ENCODE data around the gene DIS3L2.
A peak's percentile ranks its signal among the peaks of the same experiment; 100 is the strongest.
"Not testable (repeated sequence)": the region's sequence is repeated elsewhere in the genome, so short reads cannot be mapped to it uniquely, and the experiment has no call there.

DIS3L2 gene

DNA sequence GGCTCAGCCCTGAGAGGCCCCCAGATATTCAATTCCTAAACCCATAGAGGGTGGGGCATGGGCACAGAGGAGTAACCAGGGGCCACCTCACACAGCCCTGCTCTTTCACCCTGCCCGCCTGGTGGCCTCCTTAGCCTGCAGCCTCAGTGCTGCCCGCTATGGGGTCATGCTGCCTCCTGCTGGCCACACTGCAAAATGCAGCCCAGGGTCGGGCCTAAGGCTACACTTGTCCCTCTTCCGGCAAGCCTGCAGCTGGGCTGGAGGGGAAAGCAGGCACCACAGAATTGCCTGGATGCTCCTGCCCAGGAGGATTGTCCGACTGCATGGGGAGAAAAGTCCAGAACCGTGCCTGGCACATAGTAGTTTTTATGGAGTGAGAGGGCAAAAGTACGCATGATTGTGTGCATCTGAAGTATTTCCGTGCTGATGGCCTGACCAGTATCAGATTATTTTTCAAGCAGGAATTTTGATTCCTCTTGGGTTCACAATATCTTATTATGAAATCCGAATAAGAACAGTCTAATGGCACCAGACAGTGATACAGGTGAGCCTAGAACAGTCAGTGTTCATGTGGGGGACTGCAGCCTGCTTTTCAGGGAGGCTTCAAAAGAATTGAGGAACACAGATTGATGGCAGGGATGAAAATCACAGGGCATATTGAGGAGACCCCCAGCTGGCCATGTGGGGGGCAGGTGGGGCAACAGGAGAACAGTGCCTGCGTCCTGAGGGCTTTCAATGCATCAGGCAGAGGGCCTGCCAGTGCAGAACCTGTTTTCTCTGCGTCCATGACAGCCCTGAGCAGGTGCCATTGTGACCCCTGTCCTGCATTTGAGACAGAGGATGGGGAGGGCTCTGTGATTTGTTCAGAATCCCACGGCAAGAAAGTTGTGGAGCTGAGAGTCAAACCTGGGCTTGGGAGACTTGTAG is 365.9 kb downstream of the DIS3L2 start:
- ATAC-seq: peak; percentile 84 to 89

DNA sequence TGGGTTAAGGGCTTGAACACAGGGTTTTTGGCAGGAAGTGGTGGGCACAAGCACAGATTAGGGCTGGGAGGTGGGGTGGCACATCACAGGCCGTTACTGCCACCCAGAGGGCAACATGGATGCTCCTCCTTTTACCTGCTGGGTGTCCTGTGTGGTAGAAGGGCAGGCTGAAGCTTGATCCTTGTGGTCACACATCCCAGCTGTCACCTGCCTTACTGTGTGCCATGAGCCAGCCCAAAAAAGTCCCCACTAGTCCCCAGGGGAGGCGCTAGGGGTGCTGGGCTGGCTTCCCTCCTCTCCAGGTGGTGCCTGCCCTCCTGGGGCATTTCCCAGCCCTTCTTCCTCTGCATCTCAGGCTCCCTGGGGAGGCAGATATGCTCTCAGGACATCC is 366.5 kb downstream of the DIS3L2 start:
- no peak for ATAC-seq

GRCh38 chr2:232328516-232329460 is 367.3 kb downstream of the DIS3L2 start:
- ATAC-seq: no peak

DNA sequence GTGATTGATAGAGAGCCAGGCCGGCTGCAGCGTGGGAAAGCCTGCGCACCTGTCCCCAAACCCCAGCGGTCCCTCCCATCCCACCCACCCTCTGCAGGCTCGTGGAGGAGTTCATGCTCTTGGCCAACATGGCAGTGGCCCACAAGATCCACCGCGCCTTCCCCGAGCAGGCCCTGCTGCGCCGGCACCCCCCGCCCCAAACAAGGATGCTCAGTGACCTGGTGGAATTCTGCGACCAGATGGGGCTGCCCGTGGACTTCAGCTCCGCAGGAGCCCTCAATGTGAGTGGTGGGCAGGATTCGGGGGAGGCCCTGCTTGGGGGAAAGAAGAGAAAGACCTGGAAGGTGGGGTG is 368.2 kb downstream of the DIS3L2 start:
- ATAC-seq: no peak

- ATAC-seq: no peak
Measured at GRCh38 chr2:232330068-232330999, 368.8 kb downstream of the DIS3L2 start.

- ATAC-seq: not testable (repeated sequence)
Measured at GRCh38 chr2:232331061-232331460, 369.5 kb downstream of the DIS3L2 start.

DNA sequence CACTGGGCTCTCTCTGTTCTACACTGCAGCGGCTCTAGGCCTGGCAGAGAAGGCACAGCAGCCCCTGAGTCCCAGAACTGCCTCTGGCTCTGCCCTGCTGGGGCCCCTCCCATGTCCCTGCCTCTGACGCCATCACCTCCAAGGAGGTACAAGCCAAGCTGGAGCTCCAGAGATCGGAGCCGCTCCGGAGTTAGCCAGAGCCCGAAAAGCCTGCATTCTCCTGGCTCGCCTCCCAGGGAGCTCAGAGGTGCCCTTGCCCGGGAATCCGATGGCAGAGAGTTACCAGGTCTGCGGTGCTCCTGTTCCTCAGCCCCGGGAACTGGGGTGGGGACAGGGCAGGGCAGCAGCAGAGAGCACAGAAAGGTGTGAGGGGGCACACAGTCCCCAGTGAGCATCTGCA is 370.1 kb downstream of the DIS3L2 start:
- not testable (repeated sequence) for ATAC-seq

GRCh38 chr2:232332244-232332939 is 370.9 kb downstream of the DIS3L2 start:
- not testable (repeated sequence) for ATAC-seq

GRCh38 chr2:232332940-232333259 is 371.4 kb downstream of the DIS3L2 start:
- no peak for ATAC-seq

DNA sequence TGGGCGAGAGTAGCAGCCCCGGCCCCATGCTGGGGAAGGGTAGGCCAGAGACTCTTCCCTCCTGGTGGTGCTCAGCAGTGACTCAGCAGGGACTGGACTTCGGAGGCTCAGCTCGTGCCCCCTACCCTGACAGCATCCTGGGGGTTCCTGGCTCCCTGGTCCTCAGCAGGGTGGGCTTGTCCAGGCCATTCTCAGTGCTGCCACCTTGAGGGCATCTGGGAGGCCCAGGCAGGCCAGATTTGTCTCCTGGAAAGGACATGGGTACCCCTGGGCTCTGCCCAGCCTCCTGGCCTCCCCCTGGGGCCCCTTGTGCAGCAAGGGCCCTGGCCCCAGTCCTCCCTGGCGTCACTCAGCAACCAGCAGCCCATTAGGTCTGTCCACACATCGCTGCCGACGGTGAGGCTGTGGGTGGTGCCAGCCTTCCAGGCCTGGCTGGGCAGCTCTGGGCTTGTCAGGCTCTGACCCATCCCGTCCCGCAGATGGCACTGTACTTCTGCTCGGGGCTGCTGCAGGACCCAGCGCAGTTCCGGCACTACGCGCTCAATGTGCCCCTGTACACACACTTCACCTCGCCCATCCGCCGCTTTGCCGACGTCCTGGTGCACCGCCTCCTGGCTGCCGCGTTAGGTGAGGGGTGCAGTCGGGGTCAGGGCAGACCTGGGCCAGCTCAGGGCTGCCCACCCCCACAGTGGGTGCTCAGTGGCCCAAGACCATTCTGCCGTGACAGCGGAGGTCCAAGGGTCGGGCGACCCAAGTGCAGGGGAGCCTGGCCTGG is 372.0 kb downstream of the DIS3L2 start:
- ATAC-seq: no peak

- not testable (repeated sequence) for ATAC-seq
Measured at GRCh38 chr2:232334136-232334884, 372.8 kb downstream of the DIS3L2 start.

DNA sequence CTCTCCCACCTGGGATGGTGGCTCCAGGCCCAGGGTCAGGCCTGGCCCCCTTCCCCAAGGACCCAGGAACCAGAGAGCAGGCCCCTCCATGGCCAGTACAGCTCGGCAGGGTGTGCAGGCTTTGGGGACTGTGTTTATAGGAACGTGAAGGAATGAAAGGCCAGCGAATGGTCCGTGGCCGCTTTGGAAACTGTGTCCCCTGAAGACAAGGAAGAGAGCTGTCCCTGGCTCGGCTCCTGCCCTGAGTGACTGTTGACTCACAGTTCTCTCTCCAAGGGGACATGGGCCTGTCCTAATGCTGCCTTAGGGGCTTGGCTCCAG is 373.3 kb downstream of the DIS3L2 start:
- not testable (repeated sequence) for ATAC-seq

- ATAC-seq: peak; percentile 42 to 58
Measured at GRCh38 chr2:232335206-232335858, 373.8 kb downstream of the DIS3L2 start.

DNA sequence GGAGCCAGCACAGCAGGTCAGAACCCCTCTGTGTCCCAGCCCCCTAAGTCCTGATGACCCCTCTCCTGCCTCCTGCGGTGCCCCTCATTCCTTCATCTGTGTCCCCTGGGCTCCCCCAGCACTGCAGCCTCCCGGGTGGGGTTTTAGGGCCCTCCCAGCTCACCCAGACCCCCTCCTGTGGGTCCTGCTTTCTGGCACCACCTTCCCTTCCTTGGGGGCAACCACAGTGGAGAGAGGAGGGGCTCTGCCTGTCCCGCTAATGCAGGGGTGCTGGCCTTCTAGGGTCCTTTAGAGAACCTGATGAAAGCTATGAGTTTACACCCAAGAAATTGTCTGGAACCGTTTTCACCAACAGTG is 374.3 kb downstream of the DIS3L2 start:
- ATAC-seq: no peak

DNA sequence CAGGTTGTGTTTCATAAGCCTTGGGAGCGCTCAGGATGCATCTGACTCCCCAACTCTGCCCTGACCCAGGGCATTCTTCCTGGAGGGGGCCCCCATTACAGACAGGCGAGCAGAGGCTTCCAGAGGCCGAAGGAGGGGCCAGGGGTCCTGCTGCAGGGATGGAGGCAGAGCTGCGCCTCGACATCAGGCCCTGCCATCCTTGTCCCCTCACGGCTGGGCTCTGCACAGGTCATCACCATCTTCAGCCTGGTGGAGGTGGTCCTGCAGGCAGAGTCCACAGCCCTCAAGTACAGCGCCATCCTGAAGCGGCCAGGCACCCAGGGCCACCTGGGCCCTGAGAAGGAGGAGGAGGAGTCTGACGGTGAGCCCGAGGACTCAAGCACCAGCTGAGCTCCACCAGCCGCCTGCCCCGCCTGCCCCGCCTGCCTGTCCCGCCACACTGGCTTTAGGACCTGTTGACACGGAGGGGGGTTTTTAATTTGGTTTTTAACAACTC is 374.8 kb downstream of the DIS3L2 start:
- ATAC-seq: no peak

GRCh38 chr2:232336981-232337720 is 375.6 kb downstream of the DIS3L2 start:
- ATAC-seq: no peak

- ATAC-seq: not testable (repeated sequence)
Measured at GRCh38 chr2:232338094-232338758, 376.7 kb downstream of the DIS3L2 start.

DNA sequence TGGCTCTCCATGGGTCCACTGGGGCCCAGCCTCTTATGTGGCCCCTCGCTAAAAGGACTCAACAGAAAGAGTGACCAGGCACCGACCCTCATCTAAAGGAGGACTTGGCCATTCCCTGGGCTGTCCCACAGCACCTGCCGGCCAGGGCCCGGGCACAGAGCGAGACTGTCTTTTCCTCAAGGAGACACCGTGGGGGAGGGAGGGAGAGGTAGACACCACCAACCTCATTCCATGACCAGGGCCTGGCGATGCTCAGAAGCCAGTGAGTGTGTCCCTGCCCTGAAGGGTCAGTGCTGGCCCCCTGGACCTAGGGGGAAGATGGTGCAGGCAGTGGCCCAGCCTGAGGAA is 377.2 kb downstream of the DIS3L2 start:
- no peak for ATAC-seq

Measured in activated CD4-positive, CD25-positive, alpha-beta regulatory T cell treated with anti-CD3 and anti-CD28 coated beads, Interleukin-2, amount 50 U/mL, for 24 hours (primary cell).